AG09309 (cell line): Measurements from ENCODE around the gene ALDOC.

Source experiments
- DNase-seq: peaks from one replicate; pipeline ENCODE4 v3.0.0-alpha.2; 2010; ENCODE audit warnings: low read depth
- H3K4me3 ChIP-seq: 2 replicates; pipeline ENCODE4 v1.5.1; 2011; ENCODE audit warnings: mild to moderate bottlenecking, low read depth, low read length, moderate library complexity; ENCODE audit not compliant: control insufficient read depth
- CTCF ChIP-seq: IDR thresholded peaks from 2 replicates; pipeline ENCODE4 v1.5.1; 2011; ENCODE audit warnings: mild to moderate bottlenecking, low read depth, low read length, inconsistent platforms; ENCODE audit not compliant: insufficient read depth, control insufficient read depth; ENCODE audit errors: missing control alignments

The ALDOC gene

GRCh38 chr17:28527859-28528258, 48.8 kb downstream of the ALDOC start:
- no peak for DNase-seq
- TF ChIP-seq CTCF = no peak
- H3K4me3 ChIP-seq = no peak overlapping the region

GRCh38 chr17:28527181-28527681, 49.5 kb downstream of the ALDOC start:
- no peak overlapping the region for H3K4me3 ChIP-seq
- no peak for TF ChIP-seq CTCF
- DNase-seq = no peak

DNA sequence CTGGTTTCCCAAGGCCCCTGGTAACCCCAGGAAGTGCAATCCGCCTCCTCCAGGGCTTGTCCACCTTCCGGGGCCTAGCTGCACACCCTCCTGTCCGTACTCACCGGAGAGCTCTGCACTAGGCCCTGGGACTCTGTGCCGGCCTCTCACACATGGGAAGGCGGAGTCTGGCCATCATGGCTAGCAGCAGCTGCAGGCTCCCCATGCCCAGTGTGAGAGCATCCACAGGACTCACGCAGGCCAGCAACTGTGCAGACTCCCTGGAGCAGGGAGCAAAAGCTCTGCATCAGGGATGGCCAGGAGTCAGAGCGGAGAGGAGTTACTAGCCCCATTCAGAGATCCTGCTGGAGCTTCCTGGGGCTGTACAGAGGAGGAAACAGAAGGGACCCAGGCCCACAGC, 50.3 kb downstream of the ALDOC start:
- no peak for TF ChIP-seq CTCF
- H3K4me3 ChIP-seq = no peak overlapping the region
- no peak for DNase-seq

GRCh38 chr17:28524476-28525424, 51.9 kb downstream of the ALDOC start:
- DNase-seq = peak; percentile 13
- no peak overlapping the region for H3K4me3 ChIP-seq
- TF ChIP-seq CTCF = no peak

- DNase-seq = no peak
- TF ChIP-seq CTCF = no peak
- no peak overlapping the region for H3K4me3 ChIP-seq
Observed at GRCh38 chr17:28523876-28524275, 52.8 kb downstream of the ALDOC start.

- no peak overlapping the region for H3K4me3 ChIP-seq
- no peak for DNase-seq
- no peak for TF ChIP-seq CTCF
Observed at GRCh38 chr17:28523186-28523585, 53.5 kb downstream of the ALDOC start.
